ENCODE measurements around the gene PRDM11. TPM values are rescaled to one million over a fixed set of nuclear protein-coding genes. Genes with fewer than 3 reads are reported as not detected.

The PRDM11 gene
- total RNA-seq, 6 experiments from 2014 or later, result 1.4 to 4.1 (median 3.8) TPM

DNA sequence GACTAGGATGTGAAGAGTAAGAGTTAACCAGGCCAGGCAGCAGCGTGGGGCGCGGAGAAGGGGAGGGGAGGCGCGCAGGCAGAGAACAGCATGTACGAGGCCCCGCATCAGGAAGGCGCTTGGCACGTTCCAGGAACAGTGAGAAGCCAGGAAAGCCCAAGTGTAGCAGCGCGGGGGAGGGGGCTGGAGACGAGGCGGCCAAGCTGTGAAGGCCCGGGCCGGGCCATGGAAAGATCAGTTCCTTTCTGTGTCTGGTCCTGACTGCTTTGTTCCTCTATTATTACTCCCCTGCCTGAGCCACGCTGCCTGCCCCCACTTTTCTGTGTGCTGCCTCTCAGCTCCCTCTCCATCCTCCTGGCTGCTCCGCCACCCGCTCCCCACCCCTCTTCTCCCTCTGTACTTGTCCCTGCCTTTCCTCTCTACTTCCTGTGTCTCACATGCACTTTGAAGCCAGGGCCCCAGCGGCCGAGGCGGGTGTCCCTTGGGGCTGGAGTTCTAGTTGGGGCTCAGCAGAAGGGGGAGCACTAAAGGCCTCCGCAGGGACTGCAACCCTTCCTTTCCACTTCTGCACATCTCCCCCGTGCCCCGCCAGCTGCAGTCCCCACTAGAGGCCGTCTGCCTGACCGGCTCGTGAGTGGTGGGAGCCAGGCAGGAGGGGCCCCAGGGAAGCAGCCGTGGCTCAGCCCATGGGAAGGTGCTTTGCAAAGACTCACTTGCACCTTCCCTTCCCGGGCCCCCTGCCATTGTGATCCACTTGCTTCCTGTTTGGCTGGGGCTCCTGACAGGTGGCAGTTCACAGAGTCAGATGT lies 63.7 kb downstream of the PRDM11 start:
- intact Hi-C loops (cut with DNase I), result no loop called here
- H3K27me3 ChIP-seq, result no peaks in the 10 kb centered on the region
- TF ChIP-seq CTCF (IDR thresholded peaks at IDR 0.05) (no peak), POLR2A (IDR thresholded peaks at IDR 0.05) (no peak)
- ATAC-seq (peak; percentile 62 to 84 (median 80)), DNase-seq (peak; percentile 43 to 64 (median 62))
- H3K27ac ChIP-seq, result peak overlapping the region in 1 of 3 donors; percentile 53
- H3K4me1 ChIP-seq, result no peaks in the 10 kb centered on the region
- H3K4me3 ChIP-seq, result no peak overlapping the region
- WGBS (ENCODE audit: insufficient coverage, low coverage, low lambda C conversion rate, missing lambda C conversion rate), result 43% methylated on average over 13 of the region's 29 CpGs
- H3K9me3 ChIP-seq, result no peaks in the 10 kb centered on the region
- H3K36me3 ChIP-seq, result no peaks in the 10 kb centered on the region

DNA sequence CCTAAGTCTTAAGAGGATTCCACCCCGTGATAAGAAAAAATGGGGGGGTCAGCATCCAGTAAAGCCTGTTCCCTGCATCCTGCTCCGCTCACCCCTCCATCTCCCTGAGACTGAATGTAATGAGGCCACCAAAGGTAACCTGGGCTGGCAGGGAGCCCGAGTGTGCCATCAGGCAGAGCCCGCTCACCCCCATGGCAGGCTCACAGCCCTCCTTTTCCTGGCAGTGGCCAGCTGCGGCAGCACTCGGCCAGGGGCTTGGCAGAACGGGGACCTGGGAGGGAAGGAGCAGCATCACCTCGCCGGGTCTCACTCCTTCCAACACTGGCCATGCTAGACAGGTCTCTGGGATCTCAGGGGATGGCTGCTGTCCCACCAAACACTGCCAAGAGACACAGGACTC lies 64.4 kb downstream of the PRDM11 start:
- Histone ChIP-seq H3K4me1 (no peaks in the 10 kb centered on the region), H3K9me3 (no peaks in the 10 kb centered on the region), H3K27me3 (no peaks in the 10 kb centered on the region), H3K4me3 (no peak overlapping the region), H3K36me3 (no peaks in the 10 kb centered on the region), H3K27ac (no peak overlapping the region)
- DNase-seq, result no peak
- WGBS (ENCODE audit: insufficient coverage, low coverage, low lambda C conversion rate, missing lambda C conversion rate), result 83% methylated on average over 2 of the region's 9 CpGs
- intact Hi-C loops (cut with DNase I), result no loop called here
- ATAC-seq, result no peak
- no peak for TF ChIP-seq POLR2A (IDR thresholded peaks at IDR 0.05)
- no peak for TF ChIP-seq CTCF (IDR thresholded peaks at IDR 0.05)

GRCh38 chr11:45211732-45212131 lies 65.3 kb downstream of the PRDM11 start:
- no peaks in the 10 kb centered on the region for H3K36me3 ChIP-seq
- no peak for DNase-seq
- H3K27me3 ChIP-seq, result no peaks in the 10 kb centered on the region
- WGBS (ENCODE audit: insufficient coverage, low coverage, low lambda C conversion rate, missing lambda C conversion rate), result 92% methylated on average over 9 of the region's 9 CpGs
- H3K4me3 ChIP-seq, result no peak overlapping the region
- no peak overlapping the region for H3K27ac ChIP-seq
- intact Hi-C loops (cut with DNase I), result no loop called here
- H3K4me1 ChIP-seq, result no peaks in the 10 kb centered on the region
- no peaks in the 10 kb centered on the region for H3K9me3 ChIP-seq
- TF ChIP-seq CTCF (IDR thresholded peaks at IDR 0.05) (no peak), POLR2A (IDR thresholded peaks at IDR 0.05) (no peak)
- no peak for ATAC-seq

GRCh38 chr11:45212566-45213315 lies 66.3 kb downstream of the PRDM11 start:
- no peak for TF ChIP-seq POLR2A (IDR thresholded peaks at IDR 0.05)
- no peak for TF ChIP-seq CTCF (IDR thresholded peaks at IDR 0.05)
- DNase-seq (no peak), ATAC-seq (no peak)
- Histone ChIP-seq H3K27ac (no peak overlapping the region), H3K4me1 (no peaks in the 10 kb centered on the region), H3K9me3 (no peaks in the 10 kb centered on the region), H3K36me3 (no peaks in the 10 kb centered on the region), H3K27me3 (no peaks in the 10 kb centered on the region), H3K4me3 (no peak overlapping the region)
- WGBS (ENCODE audit: insufficient coverage, low coverage, low lambda C conversion rate, missing lambda C conversion rate), result no CpG with 5 or more reads among the region's 31 CpGs
- intact Hi-C loops (cut with DNase I), result no loop called here

All from right lobe of liver (tissue), 6 donors.